ENCODE measurements around the gene SPINT4. TPM values are rescaled to one million over a fixed set of nuclear protein-coding genes. Genes with fewer than 3 reads are reported as not detected.
"Not testable (repeated sequence)": the region's sequence is repeated elsewhere in the genome, so short reads cannot be mapped to it uniquely, and the experiment has no call there.

SPINT4 gene
- total and polyA plus RNA-seq, 2 of the 8 experiments (the other 6 are each of a cell fraction or from before 2014, with no cell fraction given): not detected

DNA sequence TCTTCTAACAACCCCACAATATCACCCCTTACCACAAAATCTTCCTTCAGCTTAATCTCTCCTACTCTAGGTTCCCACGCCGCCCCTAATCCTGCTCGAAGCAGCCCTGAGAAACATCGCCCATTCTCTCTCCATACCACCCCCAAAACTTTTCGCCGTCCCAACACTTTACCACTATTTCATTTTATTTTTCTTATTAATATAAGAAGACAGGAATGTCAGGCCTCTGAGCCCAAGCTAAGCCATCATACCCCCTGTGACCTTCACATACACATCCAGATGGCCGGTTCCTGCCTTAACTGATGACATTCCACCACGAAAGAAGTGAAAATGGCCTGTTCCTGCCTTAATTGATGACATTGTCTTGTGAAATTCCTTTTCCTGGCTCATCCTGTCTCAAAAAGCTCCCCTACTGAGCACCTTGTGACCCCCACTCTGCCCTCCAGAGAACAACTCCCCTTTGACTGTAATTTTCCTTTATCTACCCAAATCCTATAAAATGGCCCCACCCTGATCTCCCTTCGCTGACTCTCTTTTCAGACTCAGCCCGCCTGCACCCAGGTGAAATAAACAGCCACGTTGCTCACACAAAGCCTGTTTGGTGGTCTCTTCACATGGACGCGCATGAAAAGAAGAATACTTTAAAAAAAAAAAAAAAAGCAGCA lies 42.6 kb downstream of the SPINT4 start:
- 27% methylated on average over 13 of the region's 13 CpGs; no CpG with 5 or more reads in 1 of the 2 experiments for WGBS, 2 experiments (ENCODE audit: extremely low coverage in 1 of 2, insufficient coverage in 1 of 2, insufficient read length in 1 of 2, insufficient replicate concordance in 2 of 2, low coverage in 1 of 2, low lambda C conversion rate in 2 of 2, missing lambda C conversion rate in 1 of 2)
- not testable (repeated sequence) for H3K14ac ChIP-seq (ENCODE audit: insufficient read length); H2BK12ac ChIP-seq (ENCODE audit: low read depth, low read length); H3K9ac ChIP-seq (replicated peaks in 1 of 4; ENCODE audit: extremely low read depth in 1 of 4, low read depth in 3 of 4, low read length in 3 of 4); H3K79me1 ChIP-seq (ENCODE audit: low read depth, low read length); H3K23ac ChIP-seq (ENCODE audit: insufficient read length); FAIRE-seq; H2BK15ac ChIP-seq (ENCODE audit: low read length); H4K20me1 ChIP-seq (replicated peaks in 1 of 2; ENCODE audit: control insufficient read depth in 1 of 2, insufficient read depth in 2 of 2, low read length in 2 of 2); H4K8ac ChIP-seq (ENCODE audit: extremely low read depth, insufficient read depth, low read length); H3K79me2 ChIP-seq (ENCODE audit: control insufficient read depth in 1 of 2, insufficient read depth in 2 of 2, low read length in 2 of 2); H3K18ac ChIP-seq (ENCODE audit: extremely low read depth, low read length); H2AK5ac ChIP-seq (ENCODE audit: low read depth, low read length); H3K27me3 ChIP-seq (replicated peaks in 1 of 4; ENCODE audit: control insufficient read depth in 3 of 4, extremely low read depth in 1 of 4, insufficient read depth in 3 of 4, low read length in 3 of 4); H3K36me3 ChIP-seq (ENCODE audit: control insufficient read depth in 2 of 4, insufficient read depth in 4 of 4, low read length in 3 of 4); H2AFZ ChIP-seq (ENCODE audit: low read length); H3K4ac ChIP-seq (replicated peaks; ENCODE audit: insufficient read length, low read depth, low read length); H2BK20ac ChIP-seq (ENCODE audit: low read length); H3K23me2 ChIP-seq (ENCODE audit: low read depth, low read length)
- ChIA-PET POLR2A (ENCODE audit: partially characterized antibody) (interaction anchor here (0.7 to 1.6 kb wide), 7 partner anchors 9 to 468 kb away, joined by 3 to 5 read pairs (median 4); no protein-coding TSS in a partner anchor), CTCF (ENCODE audit: partially characterized antibody) (interaction anchor here (0.7 to 2.2 kb wide), 6 partner anchors 13 to 315 kb away, joined by 3 to 7 read pairs (median 3); partner anchors contain the start of gene WFDC6)
- peak overlapping the region; percentile 80 for H3K56ac ChIP-seq (replicated peaks; ENCODE audit: insufficient read length, low read depth, low read length)
- peak overlapping the region in 1 of 4 experiments; percentile 37; a peak in 1 of 8 replicates for H3K4me3 ChIP-seq (ENCODE audit: extremely low read depth in 1 of 4, insufficient read depth in 2 of 4, low read depth in 3 of 4, low read length in 4 of 4)
- H2BK120ac ChIP-seq (replicated peaks; ENCODE audit: low read depth, low read length): peak overlapping the region; percentile 80
- H4K91ac ChIP-seq (replicated peaks; ENCODE audit: insufficient read length, low read length): peak overlapping the region; percentile 85
- peak in 1 of 2 experiments; percentile 55 for DNase-seq (ENCODE audit: low read depth in 1 of 2, low spot score in 2 of 2)
- peak overlapping the region; percentile 78 for H3K27ac ChIP-seq (ENCODE audit: low read depth, low read length)
- peak overlapping the region; percentile 52 to 68 for H3K4me2 ChIP-seq (ENCODE audit: insufficient read depth in 1 of 2, low read depth in 2 of 2, low read length in 2 of 2)
- H3K4me1 ChIP-seq (replicated peaks in 1 of 4; ENCODE audit: control insufficient read depth in 3 of 4, insufficient read depth in 4 of 4, low read length in 3 of 4): peaks cover 7 to 17% (median 10%) of the 10 kb centered on the region in 4 experiments
- peak overlapping the region; percentile 99; the same call in 1 of the 2 replicates for H2BK5ac ChIP-seq (ENCODE audit: low read depth, low read length)
- peak overlapping the region; percentile 50 for H4K5ac ChIP-seq (ENCODE audit: insufficient read length, low read depth, low read length)
- peaks cover 11 to 12% of the 10 kb centered on the region in 2 experiments for H3K9me3 ChIP-seq (ENCODE audit: insufficient read depth in 2 of 2, low read depth in 1 of 2, low read length in 1 of 2)

All from H1 (cell line).